Naive B cell (primary cell): ENCODE data around the gene MBD5. TPM values are rescaled to one million over a fixed set of nuclear protein-coding genes. Genes with fewer than 3 reads are reported as not detected.
A peak's percentile ranks its signal among the peaks of the same experiment; 100 is the strongest.

ENCODE experiments used
- ATAC-seq, 2 donors: fragments of 150-1000 bp; cut with Tn5 transposase; 2 replicates each; pipeline ENCODE4 v1.10.0; 2021; ENCODE audit warnings: low read depth in 2 of 2, mild to moderate bottlenecking in 2 of 2, moderate library complexity in 2 of 2
- DNase-seq: peaks from one replicate; pipeline ENCODE4 v3.0.0; 2022
- H3K27ac Mint-ChIP-seq, 6 donors: one replicate each; pipeline ENCODE4 v1.8.0; 2020 to 2022; ENCODE audit warnings: mild to moderate bottlenecking in 6 of 6, mixed read lengths in 6 of 6, moderate library complexity in 5 of 6, inconsistent platforms in 2 of 6
- H3K27me3 Mint-ChIP-seq, 3 donors: one replicate each; pipeline ENCODE4 v1.8.0; 2021 to 2022; ENCODE audit warnings: mixed read lengths in 3 of 3, mild to moderate bottlenecking in 1 of 3
- H3K36me3 Mint-ChIP-seq, 2 donors: one replicate each; pipeline ENCODE4 v1.8.0; 2020 to 2022; ENCODE audit warnings: mixed read lengths in 2 of 2, inconsistent platforms in 1 of 2, mild to moderate bottlenecking in 1 of 2
- H3K4me1 Mint-ChIP-seq, 3 donors: one replicate each; pipeline ENCODE4 v1.8.0; 2020 to 2022; ENCODE audit warnings: mixed read lengths in 3 of 3, inconsistent platforms in 1 of 3, mild to moderate bottlenecking in 1 of 3, moderate library complexity in 1 of 3
- H3K4me3 Mint-ChIP-seq, 8 donors: one replicate each; pipeline ENCODE4 v1.8.0; 2020 to 2022; ENCODE audit warnings: mild to moderate bottlenecking in 8 of 8, mixed read lengths in 8 of 8, moderate library complexity in 8 of 8, inconsistent platforms in 2 of 8
- H3K9me3 Mint-ChIP-seq, 7 donors: one replicate each; pipeline ENCODE4 v1.8.0; 2020 to 2022; ENCODE audit warnings: mixed read lengths in 7 of 7, mild to moderate bottlenecking in 5 of 7, inconsistent platforms in 2 of 7, moderate library complexity in 1 of 7
- polyA plus RNA-seq, 6 donors: library from polyadenylated mRNA; unstranded; fragments of 300-500 nt; fragmentation: Illumina TruSeq; gene quantifications; one replicate each; pipeline ENCODE4 v1.2.3, GENCODE V29; 2021; ENCODE audit warnings: low read depth in 6 of 6

MBD5 gene
- polyA plus RNA-seq, 6 donors from 2014 or later = 5.2 to 22.8 (median 16.5) TPM

DNA sequence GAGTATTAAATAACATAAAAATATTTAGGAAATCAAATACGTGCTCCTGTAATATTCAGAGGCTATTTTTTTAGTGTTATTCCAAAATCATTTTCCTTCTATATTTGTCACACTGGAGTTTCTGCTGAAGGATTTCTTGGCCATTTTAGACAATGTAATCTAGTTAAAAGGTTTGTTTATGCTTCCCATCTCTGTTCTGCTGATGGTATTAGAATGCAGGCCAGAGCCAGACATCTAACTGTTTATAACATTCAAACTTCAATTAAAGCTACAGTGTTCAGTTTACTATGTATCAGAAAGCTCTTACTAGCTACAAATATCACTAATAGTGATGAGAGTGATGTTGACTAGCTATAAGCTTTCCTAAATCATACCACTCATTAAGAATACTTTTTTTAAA lies 7.9 kb downstream of the MBD5 start:
- H3K27me3 Mint-ChIP-seq = no peaks in the 10 kb centered on the region
- peaks cover 8 to 24% (median 11%) of the 10 kb centered on the region in 3 donors for H3K4me1 Mint-ChIP-seq
- H3K27ac Mint-ChIP-seq = no peak overlapping the region
- no peak for ATAC-seq
- no peaks in the 10 kb centered on the region for H3K9me3 Mint-ChIP-seq
- no peak overlapping the region for H3K4me3 Mint-ChIP-seq
- DNase-seq = no peak
- H3K36me3 Mint-ChIP-seq = no peaks in the 10 kb centered on the region

GRCh38 chr2:148031152-148031551 lies 10.3 kb downstream of the MBD5 start:
- ATAC-seq (no peak), DNase-seq (no peak)
- Mint-ChIP-seq H3K9me3 (no peaks in the 10 kb centered on the region), H3K27me3 (no peaks in the 10 kb centered on the region), H3K27ac (no peak overlapping the region), H3K4me1 (peaks cover 3 to 17% (median 4%) of the 10 kb centered on the region in 3 donors), H3K36me3 (no peaks in the 10 kb centered on the region), H3K4me3 (no peak overlapping the region)

DNA sequence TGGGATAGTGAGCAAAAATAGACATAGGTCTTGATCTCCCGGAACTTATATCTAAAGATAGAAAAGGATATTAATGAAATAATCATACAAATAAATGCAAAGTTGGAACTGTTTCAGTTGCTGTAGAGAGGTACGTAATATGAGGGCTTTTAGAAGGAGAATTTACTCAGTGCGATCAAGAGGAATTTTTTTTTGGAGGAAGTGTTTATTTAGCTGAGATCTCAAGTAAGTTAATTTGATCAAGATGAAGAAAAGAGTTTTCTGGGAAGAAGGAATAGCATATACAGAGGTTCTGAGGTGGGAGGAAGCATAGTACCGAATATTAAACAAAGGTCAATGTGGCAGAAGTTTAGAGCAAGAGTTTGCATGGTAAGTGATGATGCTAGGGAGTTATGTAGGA lies 11.3 kb downstream of the MBD5 start:
- no peaks in the 10 kb centered on the region for H3K36me3 Mint-ChIP-seq
- no peak for ATAC-seq

DNA sequence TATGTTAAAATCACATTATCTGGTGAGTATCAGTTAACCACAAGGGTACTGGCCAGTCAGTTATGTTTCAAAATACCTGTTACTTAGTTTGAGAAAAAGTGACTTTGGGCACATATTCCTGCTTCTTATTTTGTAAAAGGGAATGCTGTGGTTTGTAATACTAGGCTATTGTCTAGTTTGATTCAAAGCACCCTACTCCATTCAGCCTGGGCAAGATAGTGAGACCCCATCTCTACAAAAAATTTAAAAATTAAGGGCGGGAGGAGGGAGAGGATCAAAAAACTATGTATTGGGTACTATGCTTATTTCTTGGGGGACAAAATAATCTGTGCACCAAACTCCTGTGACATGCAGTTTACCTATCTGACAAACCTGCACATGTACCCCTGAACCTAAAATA lies 18.9 kb downstream of the MBD5 start:
- DNase-seq = no peak
- no peaks in the 10 kb centered on the region for H3K36me3 Mint-ChIP-seq

More for the DNA sequence above, 11.3 kb downstream of the MBD5 start:
- Mint-ChIP-seq H3K9me3 (no peaks in the 10 kb centered on the region), H3K4me3 (no peak overlapping the region), H3K27ac (no peak overlapping the region), H3K4me1 (peaks cover 0 to 17% (median 4%) of the 10 kb centered on the region in 3 donors), H3K27me3 (no peaks in the 10 kb centered on the region)
- no peak for DNase-seq

GRCh38 chr2:148042219-148042618 lies 21.3 kb downstream of the MBD5 start:
- no peaks in the 10 kb centered on the region for H3K9me3 Mint-ChIP-seq
- H3K27me3 Mint-ChIP-seq = no peaks in the 10 kb centered on the region
- peak overlapping the region in 4 of 6 donors; percentile 23 to 63 (median 50) for H3K27ac Mint-ChIP-seq
- H3K4me3 Mint-ChIP-seq = peak overlapping the region in 1 of 8 donors; percentile 6
- H3K4me1 Mint-ChIP-seq = peaks cover 14 to 28% (median 22%) of the 10 kb centered on the region in 3 donors
- no peaks in the 10 kb centered on the region for H3K36me3 Mint-ChIP-seq
- DNase-seq = no peak
- peak; percentile 53 to 64 for ATAC-seq

More for the DNA sequence above, 18.9 kb downstream of the MBD5 start:
- H3K27me3 Mint-ChIP-seq = no peaks in the 10 kb centered on the region
- H3K4me1 Mint-ChIP-seq = peaks cover 7 to 18% (median 13%) of the 10 kb centered on the region in 3 donors
- ATAC-seq = no peak
- no peak overlapping the region for H3K4me3 Mint-ChIP-seq
- no peaks in the 10 kb centered on the region for H3K9me3 Mint-ChIP-seq
- H3K27ac Mint-ChIP-seq = no peak overlapping the region

- no peak for DNase-seq
- peaks cover 26 to 48% (median 41%) of the 10 kb centered on the region in 3 donors for H3K4me1 Mint-ChIP-seq
- ATAC-seq = no peak
- H3K4me3 Mint-ChIP-seq = no peak overlapping the region
- no peaks in the 10 kb centered on the region for H3K36me3 Mint-ChIP-seq
- peak overlapping the region in 1 of 6 donors; percentile 58 for H3K27ac Mint-ChIP-seq
- H3K9me3 Mint-ChIP-seq = no peaks in the 10 kb centered on the region
- no peaks in the 10 kb centered on the region for H3K27me3 Mint-ChIP-seq
Measured at GRCh38 chr2:148044322-148044721, 23.4 kb downstream of the MBD5 start.

DNA sequence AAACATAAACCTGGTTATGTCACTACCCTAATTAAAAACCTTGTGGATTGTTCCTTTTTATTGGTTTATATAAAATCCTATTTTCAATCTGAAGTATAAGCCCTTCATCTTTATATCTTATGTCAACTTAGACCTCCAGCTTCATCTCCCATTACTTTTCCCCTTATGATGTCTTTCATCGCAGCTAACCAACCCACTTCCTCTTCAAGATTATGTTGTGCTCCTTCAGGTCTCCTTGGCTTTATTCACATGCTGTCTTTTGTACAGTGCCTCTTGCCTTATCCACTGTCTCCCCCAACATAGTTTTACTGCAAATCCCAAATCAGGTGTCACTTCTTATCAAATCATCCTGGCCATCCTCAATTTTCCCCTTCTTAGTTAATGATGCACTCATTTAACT lies 25.9 kb downstream of the MBD5 start:
- no peaks in the 10 kb centered on the region for H3K9me3 Mint-ChIP-seq
- H3K36me3 Mint-ChIP-seq = no peaks in the 10 kb centered on the region
- DNase-seq (no peak), ATAC-seq (no peak)
- H3K4me3 Mint-ChIP-seq = no peak overlapping the region
- H3K27me3 Mint-ChIP-seq = no peaks in the 10 kb centered on the region
- H3K27ac Mint-ChIP-seq = peak overlapping the region in 3 of 6 donors; percentile 1 to 37 (median 36)
- H3K4me1 Mint-ChIP-seq = peaks cover 32 to 51% (median 42%) of the 10 kb centered on the region in 3 donors

DNA sequence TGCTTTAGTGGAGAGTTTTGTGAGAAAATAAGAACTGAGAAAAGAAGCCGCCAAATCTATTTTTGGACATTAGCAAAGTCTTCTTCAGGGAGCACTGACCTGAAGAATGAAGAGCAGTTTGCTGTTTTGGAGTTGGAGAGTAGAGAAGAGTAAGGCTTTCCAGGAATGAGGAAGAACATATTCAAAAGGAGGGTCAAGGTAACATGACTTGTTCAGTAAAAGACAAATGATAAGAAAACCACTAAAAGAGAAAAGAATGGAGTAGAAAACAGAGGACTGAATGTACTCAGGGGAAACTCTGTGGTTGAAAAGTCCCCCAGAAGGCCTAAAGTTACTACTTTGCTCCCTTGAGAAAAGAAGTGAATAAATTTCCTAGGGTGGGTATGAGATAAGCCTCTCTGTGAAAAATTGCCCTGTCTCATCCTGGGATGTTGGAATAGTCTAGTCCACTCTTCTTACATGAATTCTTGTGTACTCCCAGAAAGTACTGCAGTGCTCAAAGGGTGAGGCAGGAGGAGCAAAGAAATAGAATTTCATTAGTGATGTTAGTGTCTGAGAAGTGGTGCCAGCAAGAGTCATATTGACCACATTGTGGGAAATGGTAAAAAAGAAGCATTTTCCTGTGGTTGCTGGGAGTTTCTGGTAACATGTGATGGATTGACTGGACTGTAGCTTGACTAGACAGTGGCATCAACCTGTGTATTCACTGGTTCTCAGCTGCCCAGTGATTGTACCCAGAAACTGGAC lies 27.8 kb downstream of the MBD5 start:
- DNase-seq = no peak
- peaks cover 33 to 43% (median 39%) of the 10 kb centered on the region in 3 donors for H3K4me1 Mint-ChIP-seq
- H3K4me3 Mint-ChIP-seq = peak overlapping the region in 4 of 8 donors; percentile 18 to 66 (median 37)
- peaks cover 0 to 8% of the 10 kb centered on the region in 2 donors for H3K36me3 Mint-ChIP-seq
- no peaks in the 10 kb centered on the region for H3K27me3 Mint-ChIP-seq
- H3K27ac Mint-ChIP-seq = peak overlapping the region; percentile 0 to 88 (median 43)
- peaks cover 0 to 11% (median 0%) of the 10 kb centered on the region in 7 donors for H3K9me3 Mint-ChIP-seq
- ATAC-seq = peak; percentile 46 to 53

GRCh38 chr2:148049284-148049683 lies 28.4 kb downstream of the MBD5 start:
- H3K27ac Mint-ChIP-seq = peak overlapping the region in 2 of 6 donors; percentile 29 to 35
- H3K4me1 Mint-ChIP-seq = peaks cover 33 to 43% (median 39%) of the 10 kb centered on the region in 3 donors
- peak overlapping the region in 1 of 8 donors; percentile 10 for H3K4me3 Mint-ChIP-seq
- peaks cover 0 to 8% of the 10 kb centered on the region in 2 donors for H3K36me3 Mint-ChIP-seq
- peaks cover 0 to 11% (median 0%) of the 10 kb centered on the region in 7 donors for H3K9me3 Mint-ChIP-seq
- no peaks in the 10 kb centered on the region for H3K27me3 Mint-ChIP-seq
- no peak for ATAC-seq
- DNase-seq = no peak

- Mint-ChIP-seq H3K4me3 (peak overlapping the region in 1 of 8 donors; percentile 10), H3K9me3 (peaks cover 0 to 11% (median 0%) of the 10 kb centered on the region in 7 donors), H3K36me3 (peaks cover 8% of the 10 kb centered on the region in 2 donors), H3K27ac (peak overlapping the region in 1 of 6 donors; percentile 90), H3K4me1 (peaks cover 25 to 29% (median 29%) of the 10 kb centered on the region in 3 donors), H3K27me3 (no peaks in the 10 kb centered on the region)
- ATAC-seq (no peak), DNase-seq (no peak)
Measured at GRCh38 chr2:148052687-148053086, 31.8 kb downstream of the MBD5 start.

DNA sequence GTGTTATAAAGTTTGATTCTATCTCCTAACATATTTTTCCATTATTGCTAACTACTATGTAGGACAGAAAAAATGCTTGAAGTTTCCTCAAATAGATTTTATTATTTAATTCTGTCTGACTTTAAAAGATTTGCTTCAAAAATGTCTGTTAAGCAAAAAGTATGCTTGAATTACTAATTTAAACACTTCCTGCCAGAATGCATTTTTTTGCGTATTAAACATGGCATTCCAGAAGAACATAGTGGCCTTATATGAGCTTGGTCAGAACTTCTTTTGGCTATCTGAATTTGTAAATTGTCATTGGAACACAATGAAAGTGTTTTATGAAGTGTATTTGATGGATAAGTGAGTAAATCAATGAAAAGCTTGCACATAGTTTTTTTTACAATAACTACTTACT lies 37.8 kb downstream of the MBD5 start:
- peaks cover 0 to 2% (median 0%) of the 10 kb centered on the region in 7 donors for H3K9me3 Mint-ChIP-seq
- no peak for ATAC-seq
- H3K36me3 Mint-ChIP-seq = peaks cover 0 to 15% of the 10 kb centered on the region in 2 donors
- peaks cover 0 to 5% (median 3%) of the 10 kb centered on the region in 3 donors for H3K4me1 Mint-ChIP-seq
- no peak overlapping the region for H3K27ac Mint-ChIP-seq
- H3K27me3 Mint-ChIP-seq = no peaks in the 10 kb centered on the region
- no peak for DNase-seq
- no peak overlapping the region for H3K4me3 Mint-ChIP-seq

DNA sequence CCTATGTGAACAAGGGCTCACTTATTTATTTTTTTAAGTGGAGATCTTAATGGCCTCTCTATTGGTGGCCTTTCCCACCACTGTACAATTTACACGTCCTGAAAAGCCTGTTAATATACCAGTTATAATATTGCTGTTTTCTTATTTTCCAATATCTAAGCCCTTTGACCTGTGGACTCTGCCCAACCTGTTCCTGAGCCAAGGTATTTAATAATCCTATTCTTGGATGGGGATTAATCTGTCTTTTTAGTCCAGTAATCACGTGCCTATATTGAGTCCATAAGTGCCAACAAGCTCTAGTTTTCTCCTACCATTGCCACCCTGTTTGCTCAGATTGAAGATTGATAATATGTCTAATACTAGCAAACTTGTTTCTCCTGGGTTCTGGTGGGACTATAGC lies 42.7 kb downstream of the MBD5 start:
- peaks cover 0 to 9% of the 10 kb centered on the region in 2 donors for H3K36me3 Mint-ChIP-seq
- H3K4me1 Mint-ChIP-seq = peaks cover 0 to 4% (median 3%) of the 10 kb centered on the region in 3 donors
- DNase-seq (no peak), ATAC-seq (no peak)
- no peak overlapping the region for H3K4me3 Mint-ChIP-seq
- no peak overlapping the region for H3K27ac Mint-ChIP-seq
- H3K9me3 Mint-ChIP-seq = peaks cover 0 to 4% (median 2%) of the 10 kb centered on the region in 7 donors
- H3K27me3 Mint-ChIP-seq = no peaks in the 10 kb centered on the region

- Mint-ChIP-seq H3K27ac (peak overlapping the region in 1 of 6 donors; percentile 4), H3K4me3 (no peak overlapping the region), H3K27me3 (no peaks in the 10 kb centered on the region), H3K9me3 (peaks cover 0 to 4% (median 2%) of the 10 kb centered on the region in 7 donors), H3K4me1 (peaks cover 0 to 9% (median 3%) of the 10 kb centered on the region in 3 donors), H3K36me3 (peaks cover 0 to 9% of the 10 kb centered on the region in 2 donors)
- DNase-seq = no peak
- ATAC-seq = no peak
Measured at GRCh38 chr2:148065936-148066335, 45.0 kb downstream of the MBD5 start.

- Mint-ChIP-seq H3K4me3 (no peak overlapping the region), H3K27ac (peak overlapping the region in 1 of 6 donors; percentile 71), H3K36me3 (peaks cover 0 to 9% of the 10 kb centered on the region in 2 donors), H3K27me3 (no peaks in the 10 kb centered on the region), H3K9me3 (peaks cover 0 to 4% (median 2%) of the 10 kb centered on the region in 7 donors), H3K4me1 (peaks cover 0 to 9% (median 3%) of the 10 kb centered on the region in 3 donors)
- ATAC-seq = no peak
- no peak for DNase-seq
Measured at GRCh38 chr2:148067801-148068200, 46.9 kb downstream of the MBD5 start.
